H1 (cell line): ENCODE results near the gene IL7R. TPM values are rescaled to one million over a fixed set of nuclear protein-coding genes. Genes with fewer than 3 reads are reported as not detected.

Experiments
- CTCF ChIA-PET: fragments of 300-600 bp; sonication (Branson Sonifier 250); formaldehyde crosslinking; loops from one replicate; lab custom pipeline; 2021; ENCODE audit not compliant: partially characterized antibody; lab: Charles Lee
- POLR2A ChIA-PET: fragments of 300-600 bp; sonication (Branson Sonifier 250); formaldehyde crosslinking; loops from one replicate; lab custom pipeline; 2021; ENCODE audit warnings: inconsistent platforms; ENCODE audit not compliant: partially characterized antibody; lab: Charles Lee
- DNase-seq, 2 experiments: peaks; one replicate each; pipeline versions ENCODE4 v3.0.0 to v3.0.0-alpha.2; 2010 to 2022; ENCODE audit warnings: low spot score in 2 of 2, low read depth in 1 of 2, mixed read lengths in 1 of 2
- FAIRE-seq: peaks from 2 replicates; lab custom pipeline; 2011; peaks lifted over from hg19 to GRCh38; lab: Jason Lieb, UNC
- H2AFZ ChIP-seq: 2 replicates; pipeline ENCODE4 v1.8.1; 2012; ENCODE audit warnings: low read length, inconsistent platforms
- H2AK5ac ChIP-seq: 2 replicates; pipeline ENCODE4 v1.6.1; 2013; ENCODE audit warnings: low read depth, low read length
- H2BK120ac ChIP-seq: replicated peaks from 2 replicates; pipeline ENCODE3; 2013; ENCODE audit warnings: low read depth, low read length, inconsistent platforms
- H2BK12ac ChIP-seq: 2 replicates; pipeline ENCODE4 v1.6.1; 2013; ENCODE audit warnings: low read depth, low read length
- H2BK15ac ChIP-seq: 2 replicates; pipeline ENCODE4 v1.6.1; 2013; ENCODE audit warnings: low read length
- H2BK20ac ChIP-seq: 2 replicates; pipeline ENCODE4 v1.6.1; 2013; ENCODE audit warnings: low read length
- H2BK5ac ChIP-seq: 2 replicates; pipeline ENCODE4 v1.6.1; 2013; ENCODE audit warnings: low read depth, low read length
- H3K14ac ChIP-seq: 2 replicates; pipeline ENCODE4 v1.6.1; 2013; ENCODE audit warnings: inconsistent platforms; ENCODE audit not compliant: insufficient read length
- H3K18ac ChIP-seq: 2 replicates; pipeline ENCODE4 v1.6.1; 2013; ENCODE audit warnings: low read length; ENCODE audit errors: extremely low read depth
- H3K23ac ChIP-seq: 2 replicates; pipeline ENCODE4 v1.6.1; 2013; ENCODE audit warnings: inconsistent platforms; ENCODE audit not compliant: insufficient read length
- H3K23me2 ChIP-seq: 2 replicates; pipeline ENCODE4 v1.6.1; 2013; ENCODE audit warnings: low read depth, low read length
- H3K27ac ChIP-seq: 2 replicates; pipeline ENCODE4 v1.6.1; 2011; ENCODE audit warnings: low read depth, low read length, inconsistent platforms
- H3K27me3 ChIP-seq, 4 experiments: replicated peaks in 1 of 4; 1 replicate in 1 of 4; 2 replicates in 3 of 4; pipeline versions ENCODE4 v1.6.1 to v1.8.1; 2011 to 2013; ENCODE audit warnings: low read length in 3 of 4, mild to moderate bottlenecking in 3 of 4, inconsistent platforms in 2 of 4, mixed read lengths in 2 of 4, moderate library complexity in 1 of 4; ENCODE audit not compliant: control insufficient read depth in 3 of 4, insufficient read depth in 3 of 4; ENCODE audit errors: extremely low read depth in 1 of 4
- H3K36me3 ChIP-seq, 4 experiments: 2 replicates each; pipeline versions ENCODE4 v1.6.1 to v1.8.1; 2011 to 2013; ENCODE audit warnings: mild to moderate bottlenecking in 4 of 4, low read length in 3 of 4, moderate library complexity in 2 of 4, control low read depth in 1 of 4, inconsistent platforms in 1 of 4; ENCODE audit not compliant: insufficient read depth in 4 of 4, control insufficient read depth in 2 of 4
- H3K4ac ChIP-seq: replicated peaks from 2 replicates; pipeline ENCODE3; 2013; ENCODE audit warnings: low read length, low read depth, mixed read lengths, inconsistent platforms; ENCODE audit not compliant: insufficient read length
- H3K4me1 ChIP-seq, 4 experiments: replicated peaks in 1 of 4; 1 replicate in 1 of 4; 2 replicates in 3 of 4; pipeline versions ENCODE4 v1.6.1 to v1.8.1; 2011 to 2013; ENCODE audit warnings: low read length in 3 of 4, inconsistent platforms in 2 of 4, mixed read lengths in 1 of 4; ENCODE audit not compliant: insufficient read depth in 4 of 4, control insufficient read depth in 3 of 4
- H3K4me2 ChIP-seq, 2 experiments: 2 replicates each; pipeline versions ENCODE4 v1.6.1 to v1.8.1; 2011 to 2013; ENCODE audit warnings: low read depth in 2 of 2, low read length in 2 of 2, control low read depth in 1 of 2, inconsistent platforms in 1 of 2, mild to moderate bottlenecking in 1 of 2; ENCODE audit not compliant: insufficient read depth in 1 of 2
- H3K4me3 ChIP-seq, 4 experiments: fragments of 200-600, 300-600 bp in 1 of 4; sonication (generic), shearing (Covaris generic), sonication (Bioruptor Twin) in 1 of 4; 2 replicates each; pipeline versions ENCODE4 v1.5.1 to v1.8.1; 2011 to 2016; ENCODE audit warnings: low read length in 4 of 4, low read depth in 3 of 4, control low read depth in 2 of 4, inconsistent platforms in 2 of 4, mild to moderate bottlenecking in 2 of 4, mixed read lengths in 1 of 4, moderate library complexity in 1 of 4; ENCODE audit not compliant: insufficient read depth in 2 of 4; ENCODE audit errors: extremely low read depth in 1 of 4
- H3K56ac ChIP-seq: replicated peaks from 2 replicates; pipeline ENCODE3; 2013; ENCODE audit warnings: low read depth, mild to moderate bottlenecking, mixed read lengths, low read length, inconsistent platforms; ENCODE audit not compliant: insufficient read length
- H3K79me1 ChIP-seq: 2 replicates; pipeline ENCODE4 v1.6.1; 2013; ENCODE audit warnings: low read depth, low read length, control low read depth
- H3K79me2 ChIP-seq, 2 experiments: 2 replicates each; pipeline versions ENCODE4 v1.6.1 to v1.8.1; 2012 to 2013; ENCODE audit warnings: low read length in 2 of 2, mild to moderate bottlenecking in 2 of 2, inconsistent platforms in 1 of 2; ENCODE audit not compliant: insufficient read depth in 2 of 2, control insufficient read depth in 1 of 2
- H3K9ac ChIP-seq, 4 experiments: replicated peaks in 1 of 4; 1 replicate in 1 of 4; 2 replicates in 3 of 4; pipeline versions ENCODE4 v1.6.1 to v1.8.1; 2011 to 2013; ENCODE audit warnings: low read depth in 3 of 4, low read length in 3 of 4, control low read depth in 2 of 4, mild to moderate bottlenecking in 2 of 4, moderate library complexity in 2 of 4, inconsistent platforms in 1 of 4; ENCODE audit errors: extremely low read depth in 1 of 4
- H3K9me3 ChIP-seq, 2 experiments: 2 replicates each; pipeline versions ENCODE4 v1.6.1 to v1.8.1; 2012 to 2013; ENCODE audit warnings: mild to moderate bottlenecking in 2 of 2, moderate library complexity in 2 of 2, control low read depth in 1 of 2, inconsistent platforms in 1 of 2, low read depth in 1 of 2, low read length in 1 of 2, mixed read lengths in 1 of 2; ENCODE audit not compliant: insufficient read depth in 2 of 2
- H4K20me1 ChIP-seq, 2 experiments: replicated peaks in 1 of 2; 2 replicates each; pipeline versions ENCODE3 to v1.8.1; 2011 to 2013; ENCODE audit warnings: inconsistent platforms in 2 of 2, low read length in 2 of 2, mild to moderate bottlenecking in 1 of 2; ENCODE audit not compliant: insufficient read depth in 2 of 2, control insufficient read depth in 1 of 2
- H4K5ac ChIP-seq: 2 replicates; pipeline ENCODE4 v1.6.1; 2013; ENCODE audit warnings: low read length, low read depth, mixed read lengths, inconsistent platforms; ENCODE audit not compliant: insufficient read length
- H4K8ac ChIP-seq: 2 replicates; pipeline ENCODE4 v1.8.0; 2013; ENCODE audit warnings: mild to moderate bottlenecking, moderate library complexity, low read length, inconsistent platforms; ENCODE audit not compliant: insufficient read depth; ENCODE audit errors: extremely low read depth
- H4K91ac ChIP-seq: replicated peaks from 2 replicates; pipeline ENCODE3; 2013; ENCODE audit warnings: low read length, mixed read lengths, inconsistent platforms; ENCODE audit not compliant: insufficient read length
- ASH2L ChIP-seq: fragments of 200-600, 300-600 bp; sonication (generic); IDR thresholded peaks from one replicate; pipeline ENCODE4 v1.7.1; 2017; ENCODE audit warnings: low read length
- BACH1 ChIP-seq: IDR thresholded peaks from 2 replicates; pipeline ENCODE4 v1.6.1; 2012; ENCODE audit warnings: low read length, improper control_type of control experiment
- BCL11A ChIP-seq, 2 experiments: IDR thresholded peaks; one replicate each; pipeline ENCODE4 v1.6.1; 2011; ENCODE audit warnings: low read depth in 2 of 2, low read length in 2 of 2, mild to moderate bottlenecking in 2 of 2
- CHD2 ChIP-seq: IDR thresholded peaks from 2 replicates; pipeline ENCODE4 v1.6.1; 2012; ENCODE audit warnings: low read length, improper control_type of control experiment
- EZH2 ChIP-seq: fragments of 200-600 bp; sonication (generic); IDR thresholded peaks from 2 replicates; pipeline ENCODE4 v1.7.1; 2012; ENCODE audit warnings: low read depth, mild to moderate bottlenecking, moderate library complexity, low read length, inconsistent platforms; ENCODE audit not compliant: severe bottlenecking
- KDM1A ChIP-seq: fragments of 200-600, 300-600 bp; sonication (generic); IDR thresholded peaks from 2 replicates; pipeline ENCODE4 v1.7.1; 2016; ENCODE audit warnings: mild to moderate bottlenecking, low read length, borderline replicate concordance
- KDM4A ChIP-seq: IDR thresholded peaks from one replicate; pipeline ENCODE4 v1.7.1; 2012; ENCODE audit warnings: low read depth, mild to moderate bottlenecking, moderate library complexity, low read length, inconsistent platforms; ENCODE audit not compliant: severe bottlenecking
- PHF8 ChIP-seq: fragments of 200-600 bp; sonication (generic); conservative IDR thresholded peaks from 2 replicates; pipeline ENCODE4 v1.7.1; 2012; ENCODE audit warnings: low read depth, mild to moderate bottlenecking, inconsistent platforms, low read length, moderate library complexity
- RFX5 ChIP-seq: IDR thresholded peaks from 2 replicates; pipeline ENCODE4 v1.6.1; 2011; ENCODE audit warnings: low read depth, low read length, improper control_type of control experiment, borderline replicate concordance
- RXRA ChIP-seq: IDR thresholded peaks from 2 replicates; pipeline ENCODE4 v1.6.1; 2011; ENCODE audit warnings: low read depth, mild to moderate bottlenecking, low read length, moderate library complexity; ENCODE audit not compliant: insufficient read depth
- SIN3A ChIP-seq, 2 experiments: IDR thresholded peaks in 1 of 2; conservative IDR thresholded peaks in 1 of 2; 2 replicates each; pipeline ENCODE4 v1.6.1; 2011 to 2012; ENCODE audit warnings: low read length in 2 of 2, improper control_type of control experiment in 1 of 2, low read depth in 1 of 2, mild to moderate bottlenecking in 1 of 2
- SP1 ChIP-seq: IDR thresholded peaks from 2 replicates; pipeline ENCODE4 v1.6.1; 2011; ENCODE audit warnings: low read depth, low read length
- WGBS, 2 experiments: shearing (Covaris generic) in 1 of 2; methylation state at CpG; one replicate each; pipeline versions ENCODE4 v1.1.6 to v1.1.7; 2013 to 2015; ENCODE audit warnings: low lambda C conversion rate in 2 of 2, mixed read lengths in 2 of 2, inconsistent platforms in 1 of 2, low coverage in 1 of 2, missing lambda C conversion rate in 1 of 2; ENCODE audit not compliant: insufficient replicate concordance in 2 of 2, insufficient coverage in 1 of 2, insufficient read length in 1 of 2; ENCODE audit errors: extremely low coverage in 1 of 2, missing lambda C conversion rate in 1 of 2; 5-methylcytosine and 5-hydroxymethylcytosine counted together
- polyA plus RNA-seq, 7 experiments: library from polyadenylated mRNA; depleted of rRNA in 3 of 7; stranded (reverse) in 5 of 7; unstranded in 2 of 7; fragments of >200 nt in 5 of 7; fragments of 200-250 nt in 2 of 7; gene quantifications; 1 replicate in 5 of 7; 2 replicates in 1 of 7; 4 replicates in 1 of 7; pipeline versions ENCODE4 v1.2.1 to v1.2.3, GENCODE V29; 2011 to 2013; ENCODE audit warnings: missing spikeins in 2 of 7, mixed read lengths in 2 of 7
- total RNA-seq: library from RNA; stranded (reverse); fragmentation: NEBNext Ultra II Directional; extraction: Animal tissue kit (Norgen Biotek cat#: 25700); gene quantifications from 2 replicates; pipeline ENCODE4 v1.2.1, GENCODE V29; 2021

Gene IL7R
- total and polyA plus RNA-seq, 2 of the 8 experiments (the other 6 are each of a cell fraction or from before 2014, with no cell fraction given): not detected

- no peak overlapping the region for H3K56ac ChIP-seq
- no peak overlapping the region for H4K91ac ChIP-seq
- no peak overlapping the region for H3K23ac ChIP-seq
- no peak overlapping the region for H3K14ac ChIP-seq
- TF ChIP-seq KDM1A: no peak
- no peak for TF ChIP-seq KDM4A
- TF ChIP-seq ASH2L: no peak
- TF ChIP-seq PHF8: no peak
- TF ChIP-seq BACH1: no peak
- TF ChIP-seq RFX5: no peak
- TF ChIP-seq SP1: no peak
- TF ChIP-seq EZH2: no peak
- TF ChIP-seq CHD2: no peak
- no peak for TF ChIP-seq RXRA
- no peak for TF ChIP-seq BCL11A (IDR thresholded peaks at IDR 0.05; ENCODE audit: low read depth in 2 of 2, low read length in 2 of 2)
- no peak for TF ChIP-seq SIN3A (conservative IDR thresholded peaks at IDR 0.05 in 1 of 2, IDR thresholded peaks at IDR 0.05 in 1 of 2; ENCODE audit: low read depth in 1 of 2, low read length in 2 of 2)
- no peak overlapping the region for H2BK20ac ChIP-seq
- no peak overlapping the region for H2BK120ac ChIP-seq
- no peaks in the 10 kb centered on the region for H3K79me2 ChIP-seq
- H4K8ac ChIP-seq: no peak overlapping the region
- no peak overlapping the region for H3K27ac ChIP-seq
- FAIRE-seq (no peak), DNase-seq (no peak)
- H2AFZ ChIP-seq: no peak overlapping the region
- H3K9me3 ChIP-seq: no peaks in the 10 kb centered on the region
- H2BK12ac ChIP-seq: no peak overlapping the region
- no peaks in the 10 kb centered on the region for H3K23me2 ChIP-seq
- no peak overlapping the region for H3K4ac ChIP-seq
- no peak overlapping the region for H3K4me3 ChIP-seq
- no peak overlapping the region for H3K9ac ChIP-seq
- H4K20me1 ChIP-seq: no peaks in the 10 kb centered on the region
- no peak overlapping the region for H2BK5ac ChIP-seq
- H3K4me1 ChIP-seq: no peaks in the 10 kb centered on the region
- no peaks in the 10 kb centered on the region for H3K79me1 ChIP-seq
- no peak overlapping the region for H4K5ac ChIP-seq
- no peaks in the 10 kb centered on the region; a peak in 1 of 8 replicates for H3K36me3 ChIP-seq
- ChIA-PET CTCF (interaction anchor here (0.9 to 1.1 kb wide), 3 partner anchors 32 to 376 kb away, joined by 3 read pairs; no protein-coding TSS in a partner anchor), POLR2A (no interaction called here)
- no peak overlapping the region for H3K4me2 ChIP-seq
- no peak overlapping the region for H3K18ac ChIP-seq
- H2AK5ac ChIP-seq: no peak overlapping the region
- WGBS, 2 experiments: 100% methylated on average over 1 of the region's 1 CpG; no CpG with 5 or more reads in 1 of the 2 experiments
- H3K27me3 ChIP-seq: no peaks in the 10 kb centered on the region
- no peak overlapping the region for H2BK15ac ChIP-seq
Measured at GRCh38 chr5:35819668-35820067, 37.0 kb upstream of the IL7R start.
